ENCODE results near the gene ATL2. TPM values are rescaled to one million over a fixed set of nuclear protein-coding genes. Genes with fewer than 3 reads are reported as not detected.
A peak's percentile ranks its signal among the peaks of the same experiment; 100 is the strongest.

The ATL2 gene
- total RNA-seq (45.5 and 46.3 TPM in 2 replicates), polyA plus RNA-seq (14.9 and 23.9 TPM in 2 replicates), polyA minus RNA-seq (36.8 and 50.1 TPM in 2 replicates), Bru-seq, nascent RNA (percentile 86 among the genes with signal in this experiment), BruChase-seq, experiment 1, labeled RNA remaining after a 6-hour chase (percentile 74 among the genes with signal in this experiment), BruChase-seq, experiment 2, labeled RNA remaining after a 2-hour chase (percentile 83 among the genes with signal in this experiment)
- polyA plus RNA-seq (2011; cell fraction: cytosol; rRNA removed): 23.0 and 27.9 TPM in 2 replicates
- polyA plus RNA-seq (2011; cell fraction: nucleus; rRNA removed): 62.3 and 110 TPM in 2 replicates
- 30.3 and 38.6 TPM in 2 replicates for polyA plus RNA-seq (2012)
- 41.7 TPM for polyA minus RNA-seq (2011; cell fraction: cytosol; rRNA and poly(A)+ RNA removed)
- 62.9 and 69.4 TPM in 2 replicates for polyA minus RNA-seq (2011; cell fraction: nucleus; rRNA and poly(A)+ RNA removed)
- long read RNA-seq, transcript ATL2-201 (13 exons, 2,868 nt): major isoform, 46 of 75 reads
- long read RNA-seq, partial matches to known transcripts: 13 of 75 reads
- long read RNA-seq, other reads (novel, unspliced or antisense): 13 of 75 reads

GRCh38 chr2:38377050-38377828, at the start of gene ATL2:
TSS of gene ATL2 (minus strand) at chr2:38377273. CDS start at chr2:38377260, 13 bp downstream.
- POLR2A ChIA-PET: interaction anchor here (0.6 to 2.6 kb wide), 2 partner anchors 21 to 374 kb away, joined by 4 to 19 read pairs; partner anchors contain the start of gene SRSF7
- FAIRE-seq: peak; percentile 93
- CTCF ChIA-PET: interaction anchor here (0.9 to 4.7 kb wide), 12 partner anchors 12 to 744 kb away, joined by 3 to 40 read pairs (median 7); partner anchors contain the start of gene SOS1

More at GRCh38 chr2:38377050-38377828, at the start of gene ATL2:
- H3K9me1 ChIP-seq (replicated peaks; ENCODE audit: control insufficient read depth, extremely low read depth, insufficient read depth, low read length): no peaks in the 10 kb centered on the region
- peak within 1 kb of the TSS; percentile 87 for H3K4me2 ChIP-seq (ENCODE audit: insufficient read depth, low read length)
- no peaks in the 10 kb centered on the region for H3K9me3 ChIP-seq (replicated peaks; ENCODE audit: control insufficient read depth, insufficient read depth, low read length)
- dilution Hi-C loops (cut with MboI; ENCODE audit: extremely low pct_ligation_motif_present, low sequenced_read_pairs): no loop called here
- H3K4me1 ChIP-seq (ENCODE audit: control insufficient read depth, extremely low read depth, insufficient read depth, low read length): peaks cover 16% of the 10 kb centered on the region
- intact Hi-C loops (cut with micrococcal nuclease): loop anchor here (2.0 to 10.0 kb wide), 11 partner anchors 50 to 745 kb away; partner anchors contain the start of genes CYP1B1, GALM, HNRNPLL and RMDN2
- H3K4me3 ChIP-seq (replicated peaks in 1 of 3; ENCODE audit: insufficient read depth in 1 of 3, low read depth in 1 of 3, low read length in 3 of 3): peak within 1 kb of the TSS; percentile 61 to 88 (median 76)
- H3K9ac ChIP-seq (replicated peaks; ENCODE audit: extremely low read depth, insufficient read depth, low read length): peak within 1 kb of the TSS; percentile 84
- peak; percentile 95 for DNase-seq (ENCODE audit: low read depth, low spot score)
- H3K27ac ChIP-seq (ENCODE audit: insufficient read depth, low read depth, low read length): peak within 1 kb of the TSS; percentile 63
- no peaks in the 10 kb centered on the region for H4K20me1 ChIP-seq (replicated peaks; ENCODE audit: control insufficient read depth, extremely low read depth, insufficient read depth, low read length)
- H3K36me3 ChIP-seq (ENCODE audit: control insufficient read depth in 2 of 2, extremely low read depth in 1 of 2, insufficient read depth in 2 of 2, low read length in 2 of 2): no peaks in the 10 kb centered on the region
- peaks cover 43% of the 10 kb centered on the region for H3K79me2 ChIP-seq (ENCODE audit: control insufficient read depth, insufficient read depth, low read length)
- BruUV-seq (replicated peaks): no TSS peak
- TF ChIP-seq JUN (IDR thresholded peaks at IDR 0.05; ENCODE audit: borderline replicate concordance, insufficient read depth, insufficient read length, low read depth) (no peak), POLR2A (IDR thresholded peaks at IDR 0.05; ENCODE audit: low read depth, low read length) (peak; percentile 76), POLR2AphosphoS5 (IDR thresholded peaks at IDR 0.05; ENCODE audit: insufficient read depth, low read depth, low read length) (peak; percentile 75)
- TF ChIP-seq, protein P1, sequence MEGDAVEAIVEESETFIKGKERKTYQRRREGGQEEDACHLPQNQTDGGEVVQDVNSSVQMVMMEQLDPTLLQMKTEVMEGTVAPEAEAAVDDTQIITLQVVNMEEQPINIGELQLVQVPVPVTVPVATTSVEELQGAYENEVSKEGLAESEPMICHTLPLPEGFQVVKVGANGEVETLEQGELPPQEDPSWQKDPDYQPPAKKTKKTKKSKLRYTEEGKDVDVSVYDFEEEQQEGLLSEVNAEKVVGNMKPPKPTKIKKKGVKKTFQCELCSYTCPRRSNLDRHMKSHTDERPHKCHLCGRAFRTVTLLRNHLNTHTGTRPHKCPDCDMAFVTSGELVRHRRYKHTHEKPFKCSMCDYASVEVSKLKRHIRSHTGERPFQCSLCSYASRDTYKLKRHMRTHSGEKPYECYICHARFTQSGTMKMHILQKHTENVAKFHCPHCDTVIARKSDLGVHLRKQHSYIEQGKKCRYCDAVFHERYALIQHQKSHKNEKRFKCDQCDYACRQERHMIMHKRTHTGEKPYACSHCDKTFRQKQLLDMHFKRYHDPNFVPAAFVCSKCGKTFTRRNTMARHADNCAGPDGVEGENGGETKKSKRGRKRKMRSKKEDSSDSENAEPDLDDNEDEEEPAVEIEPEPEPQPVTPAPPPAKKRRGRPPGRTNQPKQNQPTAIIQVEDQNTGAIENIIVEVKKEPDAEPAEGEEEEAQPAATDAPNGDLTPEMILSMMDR (IDR thresholded peaks at IDR 0.05; ENCODE audit: extremely low read depth in 1 of 2, insufficient read depth in 1 of 2, low read depth in 1 of 2, low read length in 2 of 2): no peak
- H2AFZ ChIP-seq (ENCODE audit: low read depth, low read length): peak within 1 kb of the TSS; percentile 99
- H3K27me3 ChIP-seq (ENCODE audit: control insufficient read depth in 2 of 2, insufficient read depth in 2 of 2, low read length in 2 of 2): no peaks in the 10 kb centered on the region
